RWPE1 (cell line): ENCODE data around the gene ARFRP1.
A peak's percentile ranks its signal among the peaks of the same experiment; 100 is the strongest.

Experiments
- CTCF ChIA-PET: fragments of 350-600 bp; sonication (Branson Sonifier 250); formaldehyde crosslinking; extraction: SDS; loops from one replicate; lab custom pipeline; 2021; lab: Yijun Ruan, JAX
- POLR2A ChIA-PET: fragments of 400-600 bp; formaldehyde crosslinking; extraction: SDS; loops from one replicate; lab custom pipeline; 2020; ENCODE audit warnings: antibody characterized with exemption; ENCODE audit not compliant: low non-redundant PET; lab: Yijun Ruan, JAX
- DNase-seq: peaks from one replicate; pipeline ENCODE4 v3.0.0; 2012; ENCODE audit warnings: low spot score
- H3K27ac ChIP-seq: fragments of 450-650 bp; 2 replicates; pipeline ENCODE4 v1.5.1; 2017
- TF ChIP-seq, protein P1 (sequence below): fragments of 450-650 bp; conservative IDR thresholded peaks from 2 replicates; pipeline ENCODE4 v1.5.1; 2017; ENCODE audit warnings: low read depth, mild to moderate bottlenecking

ARFRP1 gene

DNA sequence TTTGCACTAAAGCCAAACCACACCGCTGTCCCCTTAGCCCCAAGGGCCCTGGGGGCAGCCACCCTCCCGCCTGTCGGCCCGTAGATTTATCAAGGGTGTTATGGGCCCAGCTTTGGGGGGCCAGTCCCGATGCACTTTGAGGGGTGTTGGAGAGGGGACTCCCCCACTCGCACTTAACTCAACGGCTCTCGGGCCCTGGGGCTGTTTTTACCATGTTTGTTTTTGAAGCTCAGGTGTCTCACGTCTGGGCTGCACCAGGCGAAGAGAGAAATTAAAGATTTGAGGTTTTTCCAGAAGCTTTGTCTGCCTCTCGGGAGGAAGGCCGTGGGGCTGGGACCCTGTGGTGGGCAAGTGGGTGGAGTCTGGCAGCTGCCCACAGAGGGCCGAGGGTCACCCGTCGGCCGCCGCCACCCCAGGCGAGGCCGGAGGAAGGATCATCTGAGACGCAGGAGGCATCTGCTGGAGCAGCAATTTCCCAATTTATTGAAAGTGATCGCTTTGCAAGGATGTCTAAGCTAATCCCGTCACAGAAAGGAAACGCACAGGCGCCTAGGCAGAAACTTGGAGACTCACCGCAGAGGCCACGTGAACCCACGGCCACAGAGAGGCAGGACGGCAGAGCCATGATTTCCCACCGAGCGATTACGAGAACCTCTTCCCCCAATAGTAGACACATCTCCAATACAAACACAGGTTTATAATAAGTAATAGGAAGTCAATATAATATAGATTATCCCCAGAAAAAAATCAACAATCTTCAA is 35.6 kb upstream of the ARFRP1 start:
- peak overlapping the region; percentile 99 for H3K27ac ChIP-seq
- CTCF ChIA-PET = interaction anchor here (0.7 to 1.2 kb wide), 2 partner anchors 43 to 112 kb away, joined by 3 read pairs; no protein-coding TSS in a partner anchor
- TF ChIP-seq, protein P1, sequence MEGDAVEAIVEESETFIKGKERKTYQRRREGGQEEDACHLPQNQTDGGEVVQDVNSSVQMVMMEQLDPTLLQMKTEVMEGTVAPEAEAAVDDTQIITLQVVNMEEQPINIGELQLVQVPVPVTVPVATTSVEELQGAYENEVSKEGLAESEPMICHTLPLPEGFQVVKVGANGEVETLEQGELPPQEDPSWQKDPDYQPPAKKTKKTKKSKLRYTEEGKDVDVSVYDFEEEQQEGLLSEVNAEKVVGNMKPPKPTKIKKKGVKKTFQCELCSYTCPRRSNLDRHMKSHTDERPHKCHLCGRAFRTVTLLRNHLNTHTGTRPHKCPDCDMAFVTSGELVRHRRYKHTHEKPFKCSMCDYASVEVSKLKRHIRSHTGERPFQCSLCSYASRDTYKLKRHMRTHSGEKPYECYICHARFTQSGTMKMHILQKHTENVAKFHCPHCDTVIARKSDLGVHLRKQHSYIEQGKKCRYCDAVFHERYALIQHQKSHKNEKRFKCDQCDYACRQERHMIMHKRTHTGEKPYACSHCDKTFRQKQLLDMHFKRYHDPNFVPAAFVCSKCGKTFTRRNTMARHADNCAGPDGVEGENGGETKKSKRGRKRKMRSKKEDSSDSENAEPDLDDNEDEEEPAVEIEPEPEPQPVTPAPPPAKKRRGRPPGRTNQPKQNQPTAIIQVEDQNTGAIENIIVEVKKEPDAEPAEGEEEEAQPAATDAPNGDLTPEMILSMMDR = no peak
- POLR2A ChIA-PET = interaction anchor here (0.5 to 0.6 kb wide), 4 partner anchors 30 to 111 kb away, joined by 3 to 7 read pairs (median 5); no protein-coding TSS in a partner anchor
- no peak for DNase-seq

DNA sequence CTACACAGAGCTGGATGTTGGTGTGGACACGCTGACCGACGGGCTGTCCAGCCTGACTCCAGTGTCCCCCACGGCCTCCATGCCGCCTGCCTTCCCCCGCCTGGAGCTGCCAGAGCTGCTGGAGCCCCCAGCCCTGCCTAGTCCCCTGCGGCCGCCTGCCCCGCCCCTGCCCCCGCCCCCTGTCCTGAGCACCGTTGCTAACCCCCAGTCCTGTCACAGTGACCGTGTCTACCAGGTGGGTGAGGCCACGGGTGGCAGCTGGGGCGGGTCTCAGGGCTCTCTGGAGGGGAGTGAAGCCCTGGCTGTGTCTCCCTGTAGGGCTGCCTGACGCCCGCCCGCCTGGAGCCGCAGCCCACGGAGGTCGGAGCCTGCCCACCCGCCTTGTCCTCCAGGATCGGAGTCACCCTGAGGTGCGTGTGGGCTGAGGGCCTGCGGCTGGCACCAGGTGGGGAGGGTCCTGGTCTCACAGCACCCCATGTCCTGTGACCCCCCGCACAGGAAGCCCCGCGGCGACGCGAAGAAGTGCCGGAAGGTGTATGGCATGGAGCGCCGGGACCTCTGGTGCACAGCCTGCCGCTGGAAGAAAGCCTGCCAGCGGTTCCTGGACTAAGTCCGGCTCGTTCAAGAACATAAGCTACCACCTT is 34.7 kb upstream of the ARFRP1 start:
- peak overlapping the region; percentile 99 for H3K27ac ChIP-seq
- TF ChIP-seq, protein P1 = no peak
- no peak for DNase-seq
- POLR2A ChIA-PET = interaction anchor here (0.5 to 1.2 kb wide), 5 partner anchors 31 to 372 kb away, joined by 4 to 7 read pairs (median 5); partner anchors contain the start of genes ARFRP1 and ZGPAT
- CTCF ChIA-PET = interaction anchor here (0.6 to 1.2 kb wide), 4 partner anchors 9 to 113 kb away, joined by 3 read pairs; no protein-coding TSS in a partner anchor

DNA sequence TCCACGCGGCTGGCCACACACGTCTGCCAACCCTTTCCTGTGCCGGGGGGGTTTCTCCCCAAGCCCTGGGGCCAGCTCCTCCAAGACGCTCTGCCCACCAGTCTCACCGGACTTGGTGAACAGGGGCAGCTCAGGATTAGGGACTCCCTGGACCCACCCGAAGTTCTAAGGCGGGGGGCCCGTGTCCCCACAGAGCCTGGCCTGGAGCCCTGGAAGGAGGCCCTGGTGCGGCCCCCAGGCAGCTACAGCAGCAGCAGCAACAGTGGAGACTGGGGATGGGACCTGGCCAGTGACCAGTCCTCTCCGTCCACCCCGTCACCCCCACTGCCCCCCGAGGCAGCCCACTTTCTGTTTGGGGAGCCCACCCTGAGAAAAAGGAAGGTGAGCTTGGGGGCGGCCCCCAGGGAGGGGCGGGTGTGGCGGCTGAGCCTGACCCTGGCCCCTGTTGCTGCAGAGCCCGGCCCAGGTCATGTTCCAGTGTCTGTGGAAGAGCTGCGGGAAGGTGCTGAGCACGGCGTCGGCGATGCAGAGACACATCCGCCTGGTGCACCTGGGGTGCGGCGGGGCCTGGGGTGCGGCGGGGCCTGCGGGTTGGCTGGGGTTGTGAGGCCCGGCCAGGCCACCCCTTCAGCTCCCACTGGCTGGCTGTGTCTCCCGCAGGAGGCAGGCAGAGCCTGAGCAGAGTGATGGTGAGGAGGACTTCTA is 34.1 kb upstream of the ARFRP1 start:
- H3K27ac ChIP-seq = peak overlapping the region; percentile 99
- DNase-seq = no peak
- ChIA-PET POLR2A (interaction anchor here (0.5 to 1.2 kb wide), 3 partner anchors 34 to 196 kb away, joined by 3 to 5 read pairs (median 3); partner anchors contain the start of genes ARFRP1 and ZGPAT), CTCF (interaction anchor here (0.6 to 1.3 kb wide), 6 partner anchors 10 to 297 kb away, joined by 3 to 4 read pairs (median 3); partner anchors contain the start of gene ARFRP1)
- TF ChIP-seq, protein P1 = no peak

DNA sequence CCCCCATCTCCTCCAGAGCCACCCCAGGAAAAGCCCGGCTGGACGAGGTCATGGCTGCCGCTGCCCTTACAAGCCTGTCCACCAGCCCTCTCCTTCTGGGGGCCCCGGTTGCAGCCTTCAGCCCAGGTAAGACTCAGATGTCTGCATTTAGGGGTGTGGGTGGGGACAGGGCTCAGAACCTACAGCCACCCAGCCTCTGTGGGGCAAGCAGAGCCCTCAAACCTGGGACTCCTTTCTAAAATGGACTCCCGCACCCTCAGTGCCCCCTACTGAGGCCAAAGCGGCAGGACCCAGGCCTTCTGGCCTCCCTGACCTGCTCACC is 33.5 kb upstream of the ARFRP1 start:
- TF ChIP-seq, protein P1 = no peak
- CTCF ChIA-PET = interaction anchor here (1.0 to 1.3 kb wide), 3 partner anchors 34 to 297 kb away, joined by 3 to 4 read pairs (median 3); partner anchors contain the start of gene ARFRP1
- POLR2A ChIA-PET = interaction anchor here (0.5 to 0.9 kb wide), 3 partner anchors 25 to 195 kb away, joined by 3 to 4 read pairs (median 3); no protein-coding TSS in a partner anchor
- DNase-seq = no peak
- peak overlapping the region; percentile 99 for H3K27ac ChIP-seq

DNA sequence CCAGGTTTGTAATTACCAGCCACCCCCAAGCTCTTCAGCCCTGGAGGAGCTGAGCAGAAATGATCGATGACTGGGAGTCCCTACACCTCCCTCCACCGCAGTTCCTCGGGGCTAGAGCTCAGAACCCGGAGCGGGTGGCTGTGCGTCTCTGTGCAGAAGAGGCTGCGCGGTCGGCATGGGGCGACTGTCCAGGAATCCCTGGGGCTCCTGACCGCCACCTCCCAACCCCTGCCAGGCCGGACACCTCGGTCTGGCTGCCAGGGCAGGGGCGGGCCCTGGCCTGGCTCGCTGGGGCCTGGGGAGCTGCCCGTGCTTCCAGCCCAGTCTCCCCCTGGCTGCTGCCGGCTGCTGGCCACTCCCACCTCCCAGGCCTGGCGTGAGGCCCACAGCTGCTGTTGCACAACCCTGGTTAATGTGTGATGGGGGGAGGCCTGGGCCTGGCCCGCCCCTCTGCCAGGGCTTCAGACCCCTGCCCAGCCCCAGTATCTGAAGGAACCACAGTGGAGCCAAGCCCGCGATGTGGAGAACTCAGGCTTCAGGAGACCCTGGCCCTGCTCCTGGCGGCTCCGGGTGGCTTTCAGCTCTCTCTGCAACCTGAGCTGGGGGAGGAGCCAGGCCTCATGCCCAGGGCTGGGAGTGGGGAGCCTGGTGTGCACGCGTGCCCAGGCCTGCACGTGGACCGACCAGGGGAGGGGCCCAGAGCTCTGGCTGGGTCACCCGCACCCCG is 33.0 kb upstream of the ARFRP1 start:
- ChIA-PET POLR2A (interaction anchor here (0.5 to 1.2 kb wide), 4 partner anchors 26 to 195 kb away, joined by 3 to 6 read pairs (median 4); partner anchors contain the start of genes ARFRP1 and ZGPAT), CTCF (interaction anchor here (0.6 to 1.3 kb wide), 4 partner anchors 33 to 298 kb away, joined by 3 to 5 read pairs (median 4); partner anchors contain the start of gene ARFRP1)
- peak overlapping the region; percentile 99 for H3K27ac ChIP-seq
- peak; percentile 97 for DNase-seq
- TF ChIP-seq, protein P1 = no peak
